NCI-H2196 treated with DMSO at 0.1 percent for 48 hours (cell line): ENCODE measurements around the gene CD163L1.
A peak's percentile ranks its signal among the peaks of the same experiment; 100 is the strongest.
"Not testable (repeated sequence)": the region's sequence is repeated elsewhere in the genome, so short reads cannot be mapped to it uniquely, and the experiment has no call there.

ENCODE experiments used
- DNase-seq: peaks from one replicate; lab custom pipeline; 2025; ENCODE audit not compliant: unreplicated experiment; lab: John Stamatoyannopoulos, UW

CD163L1 gene

DNA sequence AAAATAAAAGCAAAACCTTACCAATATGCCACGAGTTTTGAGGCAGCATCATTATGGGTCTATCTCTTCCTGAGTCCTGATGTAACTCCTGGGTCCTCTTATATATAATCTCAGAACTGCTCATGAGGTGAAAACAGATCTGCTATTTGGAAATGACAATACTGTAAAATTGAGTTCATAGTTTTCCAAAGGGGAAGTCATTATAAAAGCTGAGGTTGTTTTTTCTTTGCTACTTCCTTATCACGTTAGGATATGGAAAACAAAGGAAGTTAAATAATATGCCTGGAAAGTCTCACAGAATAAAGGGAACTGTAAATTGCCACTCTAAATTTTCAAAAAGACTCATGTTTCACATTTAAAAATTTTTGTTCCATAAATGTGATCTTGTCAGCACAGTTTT is at the start of gene CD163L1:
CD163L1 (minus strand) TSS at position 78 of the 400 bp plus-strand sequence; CDS start at position 52, 26 bp downstream.
- DNase-seq = no peak

DNA sequence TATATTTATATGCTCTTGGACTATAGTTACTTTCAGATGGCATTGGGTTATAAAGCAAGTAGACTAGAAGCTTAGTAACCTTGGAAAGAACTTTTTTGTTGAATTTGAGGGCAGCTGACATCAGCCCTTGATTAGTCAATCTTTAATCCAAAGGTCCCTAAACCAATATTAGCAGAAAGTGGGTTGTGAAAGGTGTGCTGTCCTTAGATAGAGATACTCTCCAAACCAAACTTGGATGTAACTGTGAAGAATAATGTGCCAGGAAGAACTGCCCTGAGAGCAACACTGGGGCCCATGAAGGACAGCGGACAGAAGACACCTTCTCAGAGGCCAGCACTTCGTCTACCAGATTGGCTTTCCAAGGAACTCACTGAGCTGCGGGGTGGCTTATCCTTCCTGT is 49.1 kb upstream of the CD163L1 start:
- DNase-seq = no peak

DNA sequence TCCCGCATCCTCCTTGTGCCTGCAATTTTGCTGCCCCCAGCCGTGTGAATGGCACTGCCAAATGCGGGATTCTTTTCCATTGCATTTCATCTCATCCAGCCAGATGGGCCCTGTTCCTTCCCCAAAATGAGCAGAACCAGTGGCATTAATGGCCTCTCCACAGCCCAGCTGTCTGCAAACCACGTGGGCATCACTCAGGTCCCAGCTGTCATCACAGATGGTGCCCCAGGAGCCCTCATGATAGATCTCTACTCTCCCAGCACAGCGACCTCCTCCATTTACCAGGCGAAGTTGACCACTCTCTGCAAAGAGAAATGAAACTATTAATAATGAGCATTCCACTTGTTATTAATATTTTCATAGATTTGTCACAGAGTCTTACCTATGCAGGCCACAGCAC is 42.6 kb upstream of the CD163L1 start:
- DNase-seq = no peak

DNA sequence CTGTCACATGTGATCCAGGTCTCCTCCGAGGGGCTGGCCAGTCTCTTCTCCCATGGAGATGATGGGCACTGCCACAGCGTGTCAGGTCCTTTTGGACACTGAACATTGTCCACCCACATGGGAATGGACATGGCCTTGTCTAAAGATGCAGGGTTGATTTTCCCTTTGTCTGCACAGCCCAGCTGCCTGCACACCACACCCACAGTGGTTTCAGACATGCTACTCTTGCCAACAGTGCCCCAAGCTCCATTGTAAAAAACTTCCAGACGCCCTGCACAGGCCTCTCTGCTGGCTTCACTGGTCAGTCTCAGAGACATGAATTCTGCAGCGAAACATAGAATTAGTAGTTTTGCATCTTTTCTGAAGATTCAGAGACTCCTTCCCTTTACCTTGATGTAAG is 41.1 kb upstream of the CD163L1 start:
- no peak for DNase-seq

DNA sequence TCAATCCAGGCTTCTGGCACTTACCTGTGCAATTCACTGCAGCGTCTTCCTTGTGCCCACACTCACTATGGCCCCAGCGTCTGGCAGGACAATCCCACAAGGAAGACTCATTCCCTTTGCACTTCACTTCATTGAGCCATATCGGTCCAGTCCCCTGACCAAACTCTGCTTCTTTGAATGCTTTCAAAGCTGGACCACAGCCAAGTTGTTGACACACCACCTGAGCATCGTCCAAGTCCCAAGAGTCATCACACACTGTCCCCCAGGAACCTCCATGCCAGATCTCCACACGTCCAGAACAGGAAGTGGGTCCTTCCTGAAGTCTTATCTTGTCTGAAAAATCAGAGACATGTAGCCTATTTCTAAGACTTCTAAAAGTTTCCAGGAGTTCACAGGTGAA is 39.4 kb upstream of the CD163L1 start:
- no peak for DNase-seq

DNA sequence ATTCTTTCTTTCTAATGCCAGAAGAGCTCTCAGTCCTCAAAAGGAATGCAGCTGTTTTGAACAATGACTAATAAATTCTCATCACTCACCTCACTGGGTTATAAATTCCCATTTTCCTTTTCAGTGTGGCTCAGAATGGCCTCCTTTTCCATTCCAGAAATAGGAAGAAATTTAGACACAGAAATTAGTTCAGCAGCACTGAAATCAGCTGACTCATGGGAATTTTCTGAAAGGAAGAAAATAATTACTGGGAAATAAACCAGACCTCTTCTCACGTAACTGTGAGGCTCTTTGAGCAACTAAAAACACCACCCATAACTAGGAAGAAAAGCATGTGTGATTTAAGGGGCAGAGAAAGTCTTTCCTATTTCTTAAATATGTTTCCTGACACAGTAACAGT is 35.8 kb upstream of the CD163L1 start:
- DNase-seq = no peak

DNA sequence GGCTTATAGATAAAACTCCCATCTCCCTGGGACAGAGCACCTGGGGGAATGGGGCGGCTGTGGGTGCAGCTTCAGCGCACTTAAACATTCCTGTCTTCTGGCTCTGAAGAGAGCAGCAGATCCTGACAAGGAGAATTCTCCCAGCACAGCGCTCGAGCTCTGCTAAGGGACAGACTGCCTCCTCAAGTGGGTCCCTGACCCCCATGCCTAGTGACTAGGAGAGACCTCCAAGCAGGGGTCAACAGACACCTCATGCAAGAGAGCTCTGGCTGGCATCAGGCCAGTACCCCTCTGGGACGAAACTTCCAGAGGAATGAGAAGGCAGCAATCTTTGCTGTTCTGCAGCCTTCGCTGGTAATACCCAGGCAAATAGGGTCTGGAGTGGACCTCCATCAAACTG is 28.1 kb upstream of the CD163L1 start:
- no peak for DNase-seq

DNA sequence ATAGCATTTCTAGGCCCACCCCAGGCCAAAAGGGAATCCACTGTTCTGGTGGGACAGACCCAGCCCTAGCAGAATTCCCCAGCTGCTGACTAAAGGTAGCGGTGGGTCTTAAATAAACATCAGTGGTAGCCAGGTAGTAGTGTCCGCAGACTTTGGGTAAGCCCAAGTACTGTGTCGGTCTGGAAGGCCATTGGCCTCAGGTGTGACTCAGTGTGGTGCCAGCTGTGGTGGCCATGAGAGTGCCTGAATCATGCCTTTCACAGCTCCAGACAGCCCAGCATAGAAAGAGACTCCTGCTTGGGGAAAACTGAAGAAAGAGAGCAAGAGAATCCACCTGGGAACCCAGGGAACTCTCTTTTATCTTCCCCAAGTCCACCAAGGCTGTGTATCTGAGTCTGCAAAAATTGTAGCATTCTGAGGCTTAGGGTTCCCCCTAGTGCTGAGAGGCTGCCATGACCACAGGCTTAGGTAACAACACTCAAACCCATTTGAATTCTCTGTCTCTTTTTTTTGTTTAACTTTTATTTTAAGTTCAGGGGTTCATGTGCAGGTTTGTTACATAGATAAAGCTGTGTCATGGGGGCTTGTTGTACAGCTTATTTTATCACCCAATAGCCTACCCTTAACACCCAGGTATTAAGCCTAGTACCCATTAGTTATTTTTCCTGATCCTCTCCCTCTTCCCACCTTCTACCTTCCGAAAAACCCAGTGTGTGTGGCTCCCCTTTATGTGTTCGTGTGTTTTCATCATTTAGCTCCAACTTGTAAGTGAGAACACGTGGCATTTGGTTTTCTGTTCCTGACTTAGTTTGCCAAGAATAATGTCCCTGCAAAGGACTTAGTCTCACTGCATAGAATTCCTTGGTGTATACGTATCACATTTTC is 16.7 kb upstream of the CD163L1 start:
- DNase-seq = peak; percentile 0

DNA sequence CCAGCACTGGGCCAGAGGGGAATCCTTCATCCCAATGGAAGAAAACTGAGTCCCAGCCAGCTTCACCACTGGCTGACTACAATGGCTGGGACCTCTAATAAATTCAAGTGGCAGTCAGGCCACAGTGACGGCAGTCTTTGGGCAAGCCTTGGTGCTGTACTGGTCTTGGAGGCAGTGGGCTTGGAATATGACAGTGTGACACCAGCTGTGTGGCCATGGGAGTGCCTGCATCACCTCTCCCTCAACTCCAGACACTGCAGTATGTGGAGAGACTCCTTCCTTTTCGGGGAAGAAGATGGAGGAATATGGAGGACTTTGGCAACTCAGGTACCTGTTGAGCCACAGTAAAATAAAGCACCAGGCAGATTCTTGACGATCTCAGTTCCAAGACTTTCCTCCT is 16.0 kb upstream of the CD163L1 start:
- DNase-seq = no peak

DNA sequence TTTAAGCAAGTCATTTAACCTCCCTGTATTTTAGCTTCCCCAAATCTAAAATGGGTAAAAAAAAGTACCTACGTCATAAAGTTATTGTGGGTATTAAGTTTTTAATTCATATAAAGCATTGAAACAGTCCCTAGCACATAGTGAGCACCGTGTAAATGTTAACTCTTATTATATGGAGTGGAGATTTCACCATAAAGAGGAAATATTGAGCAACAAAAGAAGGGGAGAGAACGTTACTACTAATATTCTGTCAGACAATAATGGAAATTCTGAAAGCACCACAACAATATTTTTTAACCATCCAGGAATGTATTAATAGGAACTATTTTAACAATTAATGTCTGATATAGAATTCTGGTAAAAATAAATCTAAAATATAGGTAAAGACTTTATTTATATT is 7.8 kb upstream of the CD163L1 start:
- no peak for DNase-seq

DNA sequence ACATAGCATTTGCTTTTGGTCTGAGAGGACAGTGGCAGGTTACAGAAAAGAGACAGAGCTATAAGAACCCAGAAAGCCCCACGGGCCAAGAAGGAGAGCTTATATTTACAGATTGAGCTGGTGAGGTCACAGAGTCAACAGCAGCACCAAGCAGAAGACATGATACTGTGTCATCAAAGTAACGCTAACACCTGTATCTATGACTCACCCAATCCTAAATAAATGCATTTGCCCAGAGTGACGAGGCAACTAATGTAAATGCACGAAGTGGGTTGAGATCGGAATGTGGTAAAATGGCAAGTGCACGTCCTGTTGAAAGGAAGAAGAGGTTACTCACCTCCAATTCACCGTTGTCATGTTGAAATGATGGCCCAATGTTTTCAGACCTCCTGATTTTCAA is 6.7 kb upstream of the CD163L1 start:
- no peak for DNase-seq

DNA sequence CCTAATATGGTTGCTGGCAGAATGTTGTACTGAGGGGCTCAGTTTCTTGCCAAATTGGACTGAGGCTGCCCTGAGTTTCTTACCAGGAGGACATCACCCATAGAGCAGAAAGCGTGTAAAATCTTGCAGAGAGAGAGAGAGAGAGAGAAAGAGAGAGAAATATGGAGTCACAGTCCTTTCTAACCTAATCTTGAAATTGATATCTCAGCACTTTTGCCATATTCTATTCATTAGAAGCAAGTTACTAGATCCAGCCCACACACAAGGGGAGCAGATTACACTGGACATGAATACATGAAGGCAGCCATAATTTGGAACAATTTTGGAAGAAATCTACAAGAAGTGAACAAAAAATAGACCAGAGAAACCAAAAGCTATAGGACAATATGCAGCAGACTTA is 4.1 kb upstream of the CD163L1 start:
- no peak for DNase-seq

DNA sequence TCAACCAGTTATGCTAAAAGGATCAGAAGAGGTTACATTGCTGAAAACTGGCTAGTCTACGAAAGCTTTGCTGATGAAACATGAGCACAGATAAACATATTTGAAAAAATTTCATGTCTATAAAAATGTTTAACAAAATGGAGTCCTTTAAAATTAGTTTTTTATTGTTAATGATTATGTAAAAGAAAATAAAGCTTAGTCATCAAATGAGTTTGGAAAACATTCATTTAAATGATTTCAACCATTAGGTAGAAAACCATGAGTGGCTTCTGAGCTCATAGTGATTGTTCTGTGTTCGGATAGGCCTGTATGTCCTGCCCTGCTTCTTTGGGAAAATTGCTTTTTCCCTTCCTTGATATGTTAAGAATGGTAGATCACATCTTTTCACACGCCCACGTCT is 584 bp upstream of the CD163L1 start:
- no peak for DNase-seq

DNA sequence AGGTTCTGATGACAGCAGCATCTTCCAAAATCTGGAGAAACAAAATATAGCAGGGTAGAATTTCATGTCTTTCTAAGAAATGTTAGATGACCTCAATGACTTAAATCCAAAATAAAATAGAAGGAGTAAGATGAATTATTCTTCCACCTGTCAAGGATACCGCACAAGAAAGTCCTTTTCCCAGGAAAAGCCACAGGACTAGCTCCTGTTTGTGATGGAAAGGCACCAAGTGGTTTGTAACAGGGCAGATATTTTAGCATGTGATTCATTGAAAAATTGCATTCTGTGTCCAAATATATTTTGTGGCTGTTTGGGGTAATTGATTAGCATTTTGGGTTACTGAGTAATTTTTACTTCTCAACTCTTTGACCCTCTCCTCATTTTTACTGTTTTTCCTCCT is 2.7 kb downstream of the CD163L1 start:
- DNase-seq = no peak

DNA sequence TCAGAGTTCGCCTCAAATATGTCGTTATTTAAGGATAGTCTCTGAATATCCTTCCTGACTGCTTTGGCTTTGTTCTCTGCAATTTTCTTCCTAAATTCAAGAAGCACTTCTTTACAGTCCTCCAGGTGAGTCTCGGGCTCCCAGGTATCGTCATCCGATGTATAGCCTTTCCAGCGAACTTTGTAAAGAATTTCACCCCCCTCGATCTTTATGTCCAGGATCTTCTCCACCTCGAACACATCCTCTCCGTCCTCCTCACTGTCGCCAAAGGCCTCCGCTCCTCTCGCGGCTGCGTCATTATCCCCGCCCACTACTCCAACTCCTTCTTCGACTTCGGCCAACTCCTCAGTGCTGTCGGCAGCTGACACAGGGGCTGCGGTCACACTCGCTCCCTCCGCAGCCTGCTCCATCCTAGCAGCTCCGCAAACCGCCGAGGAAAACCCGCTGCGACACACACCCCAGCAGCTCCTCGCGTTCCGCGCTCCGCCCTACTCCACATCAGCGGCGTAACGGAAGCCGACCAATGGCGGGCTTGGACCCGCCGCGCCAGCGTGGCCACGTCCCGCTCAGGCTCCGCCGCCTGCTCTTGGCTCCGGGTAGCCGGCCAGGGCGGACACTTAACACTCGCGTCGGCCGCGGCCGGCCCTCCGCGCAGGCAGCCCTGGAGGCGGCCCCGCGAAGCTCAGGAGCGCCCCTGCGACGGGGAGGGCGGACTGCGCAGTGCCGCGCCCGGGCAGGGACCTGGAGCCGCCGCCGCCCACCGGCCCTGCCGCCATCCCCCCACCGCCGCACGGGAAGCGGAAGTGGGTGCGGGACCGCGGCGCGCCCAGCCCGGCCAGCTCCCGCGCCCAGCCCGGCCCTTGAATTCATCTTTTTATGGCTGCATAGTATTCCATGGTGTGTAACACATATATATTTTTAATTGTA is 4.1 kb downstream of the CD163L1 start:
- no peak for DNase-seq

DNA sequence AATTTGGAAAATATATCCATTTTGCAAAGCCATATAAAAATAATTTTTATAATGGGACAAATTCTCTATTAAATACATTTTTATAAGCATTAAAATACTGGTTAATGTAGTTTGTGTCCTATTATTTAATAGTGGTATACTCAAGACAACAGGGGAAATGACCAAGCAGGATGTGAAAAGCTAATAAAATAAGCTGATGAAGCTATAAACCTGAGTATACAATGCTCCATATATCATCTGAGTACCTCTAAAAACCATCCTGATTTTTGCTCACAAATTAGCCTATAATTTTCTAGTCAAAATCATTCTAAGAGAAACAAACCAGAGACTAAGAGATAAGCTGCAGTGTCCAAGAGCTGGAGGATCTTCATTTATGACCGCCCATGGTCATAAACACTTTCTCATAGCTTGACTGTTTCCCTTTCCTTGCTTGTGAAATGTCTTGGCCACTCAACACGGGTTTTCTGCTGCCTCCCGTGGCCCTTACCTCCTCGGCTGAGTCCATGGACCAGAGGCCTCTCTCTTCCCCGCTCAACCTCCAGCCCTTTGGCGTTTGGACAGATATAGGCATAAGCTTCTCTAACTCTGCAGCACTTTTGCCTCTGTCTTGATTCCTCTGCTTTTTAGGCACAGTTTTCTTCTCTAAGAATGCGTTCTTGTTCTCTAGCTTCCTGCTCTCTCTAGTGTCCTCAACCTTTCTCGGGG is 5.5 kb downstream of the CD163L1 start:
- not testable (repeated sequence) for DNase-seq

DNA sequence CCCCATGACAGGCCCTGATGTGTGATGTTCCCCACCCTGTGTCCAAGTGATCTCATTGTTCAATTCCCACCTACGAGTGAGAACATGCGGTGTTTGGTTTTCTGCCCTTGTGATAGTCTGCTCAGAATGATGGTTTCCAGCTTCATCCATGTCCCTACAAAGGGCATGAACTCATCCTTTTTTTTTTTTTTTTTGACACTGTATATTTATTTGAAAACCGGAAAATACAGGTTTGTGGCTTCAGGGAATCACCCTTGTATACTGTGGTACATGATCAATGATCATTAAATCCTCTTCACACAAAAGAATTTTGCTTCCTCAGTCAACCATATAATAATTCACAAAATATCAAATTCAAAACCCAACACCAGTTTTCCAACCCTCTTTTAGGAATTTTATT is 6.5 kb downstream of the CD163L1 start:
- DNase-seq = not testable (repeated sequence)

DNA sequence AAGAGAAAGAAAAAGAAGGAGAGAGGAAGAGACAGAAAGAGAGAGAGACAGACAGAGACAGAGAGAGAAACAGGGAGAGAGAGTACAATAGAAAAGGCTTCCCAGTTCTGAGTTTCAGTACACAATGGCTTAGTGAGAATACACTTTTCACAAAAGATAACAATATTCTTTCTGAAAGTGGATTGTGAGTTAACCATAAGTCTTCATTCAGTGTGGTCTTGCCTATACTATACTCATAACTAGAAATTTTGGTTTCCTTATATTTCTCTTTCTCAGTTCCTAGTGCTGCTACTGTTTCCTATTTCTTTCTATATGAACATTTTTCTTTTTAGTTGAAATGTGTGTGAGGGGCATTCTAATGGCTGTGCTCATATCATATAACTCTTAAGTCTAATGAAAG is 9.3 kb downstream of the CD163L1 start:
- no peak for DNase-seq

DNA sequence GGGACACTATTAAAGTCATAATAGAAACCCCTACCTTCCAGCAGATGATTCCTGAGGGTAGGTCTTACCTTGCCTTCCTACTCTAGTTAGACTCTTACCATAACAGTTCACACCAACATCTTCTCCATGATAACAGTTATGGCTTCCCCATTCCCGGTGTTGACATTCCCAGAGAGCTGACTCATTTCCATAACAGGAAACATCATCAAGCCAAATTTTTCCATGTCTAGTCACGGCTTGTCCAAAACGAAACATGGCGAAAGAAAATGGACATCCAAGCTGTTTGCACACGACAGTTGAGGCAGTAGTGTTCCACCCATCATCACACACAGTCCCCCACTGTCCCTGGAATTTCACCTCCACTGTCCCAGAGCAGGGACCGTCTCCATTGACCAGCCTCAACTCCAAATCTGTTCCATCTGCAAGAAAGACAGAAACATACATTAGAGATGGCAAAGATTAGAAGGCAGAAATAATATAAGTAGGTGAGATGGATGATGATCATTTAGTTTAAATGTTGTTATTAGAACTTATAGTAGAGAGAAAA is 10.6 kb downstream of the CD163L1 start:
- no peak for DNase-seq

DNA sequence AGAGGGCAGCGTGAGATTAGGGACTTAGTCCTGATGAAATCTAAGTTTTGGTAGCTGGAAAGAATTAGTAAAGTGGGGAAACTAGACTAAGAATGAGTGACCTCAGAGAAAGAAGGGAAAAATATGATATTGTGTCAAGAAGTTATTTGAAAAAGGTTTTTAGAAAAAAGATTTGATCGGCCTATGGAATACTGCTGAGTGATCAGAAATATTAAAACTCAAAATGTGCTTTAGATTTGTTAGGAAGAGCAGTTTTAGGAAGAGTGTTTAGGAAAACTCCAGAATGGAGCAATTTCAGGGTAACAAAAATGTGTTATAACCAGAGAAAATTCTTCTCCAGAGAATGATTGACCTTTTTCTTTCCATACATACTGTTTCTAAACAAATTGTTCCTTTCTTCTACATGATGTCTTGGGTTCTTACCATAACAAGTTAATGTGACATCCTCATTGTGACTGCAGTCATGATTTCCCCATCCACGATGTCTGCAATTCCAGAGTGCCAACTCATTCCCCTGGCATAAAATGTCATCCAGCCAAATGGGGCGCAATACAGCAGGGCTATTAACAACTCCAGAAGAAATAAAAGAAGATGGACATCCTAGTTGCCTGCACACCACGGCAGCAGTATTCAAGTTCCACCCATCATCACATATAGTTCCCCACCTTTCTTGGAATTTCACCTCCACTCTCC is 11.8 kb downstream of the CD163L1 start:
- DNase-seq = no peak

DNA sequence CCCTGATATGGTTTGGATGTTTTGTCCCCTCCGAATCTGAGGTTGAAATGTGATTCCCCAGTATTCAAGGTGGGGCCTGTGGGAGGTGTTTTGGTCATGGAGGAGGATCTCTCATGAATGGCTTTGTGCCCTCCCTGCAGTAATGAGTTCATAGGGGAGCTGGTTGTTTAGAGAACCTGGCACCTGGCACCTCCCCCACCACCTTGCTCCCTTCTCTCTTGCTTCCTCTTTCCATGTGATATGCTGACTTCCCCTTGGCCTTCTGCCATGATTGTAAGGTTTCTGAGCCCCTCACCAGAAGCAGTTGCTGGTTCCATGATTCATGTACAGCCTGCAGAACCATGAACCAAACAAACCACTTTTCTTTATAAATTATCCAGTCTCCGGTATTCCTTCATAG is 32.6 kb downstream of the CD163L1 start:
- no peak for DNase-seq
